Stomach (tissue), 4 donors: ENCODE data around the gene SPRY1.

Experiments
- CTCF ChIP-seq, 7 experiments: fragments of 450-650 bp in 4 of 7; fragments of 200-600 bp in 3 of 7; sonication (generic) in 3 of 7; IDR thresholded peaks; one replicate each; pipeline ENCODE4 v1.5.1; 2016 to 2019; ENCODE audit warnings: antibody characterized with exemption in 7 of 7, control low read depth in 2 of 7, mild to moderate bottlenecking in 1 of 7
- EP300 ChIP-seq: sonication (generic); formaldehyde crosslinking; IDR thresholded peaks from one replicate; pipeline ENCODE4 v1.6.1; 2017; ENCODE audit warnings: antibody characterized with exemption
- POLR2A ChIP-seq, 4 donors: fragments of 450-650 bp; IDR thresholded peaks; one replicate each; pipeline ENCODE4 v1.6.1; 2016; ENCODE audit warnings: antibody characterized with exemption in 4 of 4, control low read depth in 2 of 4, mild to moderate bottlenecking in 1 of 4, moderate library complexity in 1 of 4
- POLR2AphosphoS5 ChIP-seq, 3 donors: sonication (generic); formaldehyde crosslinking; IDR thresholded peaks; one replicate each; pipeline ENCODE4 v1.6.1; 2016; ENCODE audit warnings: antibody characterized with exemption in 3 of 3

GRCh38 chr4:123379392-123379791 is 17.2 kb upstream of the SPRY1 start:
- TF ChIP-seq CTCF (IDR thresholded peaks at IDR 0.05) = no peak
- no peak for TF ChIP-seq POLR2AphosphoS5 (IDR thresholded peaks at IDR 0.05)
- no peak for TF ChIP-seq POLR2A (IDR thresholded peaks at IDR 0.05)
- TF ChIP-seq EP300 = no peak
